GM19372 (cell line): ENCODE results near the gene MUC6.

Experiments used
- ATAC-seq: cut with Tn5 transposase; IDR thresholded peaks from one replicate; pipeline ENCODE4 v1.9.1; 2021; ENCODE audit warnings: mild to moderate bottlenecking, low read depth, moderate library complexity; ENCODE audit not compliant: unreplicated experiment

Gene MUC6

DNA sequence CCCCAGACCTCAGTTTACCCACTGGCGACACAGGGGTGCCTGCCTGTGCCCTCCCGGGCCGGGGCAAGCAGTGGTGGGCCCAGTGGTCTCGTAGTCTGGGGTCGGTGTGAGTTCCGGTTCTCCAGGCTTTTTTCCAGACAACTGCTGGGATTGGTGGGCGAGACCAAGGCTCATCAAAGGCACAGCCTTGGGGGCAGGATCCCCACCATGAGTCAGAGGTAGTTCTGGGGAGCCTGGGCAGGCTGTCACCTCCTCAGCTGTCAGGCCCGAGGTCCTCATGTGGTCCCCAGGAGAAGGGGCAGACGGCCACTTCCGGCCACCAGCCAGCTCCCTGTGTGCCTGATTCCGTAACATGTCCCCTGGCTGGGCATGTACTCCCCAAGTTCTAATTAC lies 37.3 kb upstream of the MUC6 start:
- no peak for ATAC-seq

DNA sequence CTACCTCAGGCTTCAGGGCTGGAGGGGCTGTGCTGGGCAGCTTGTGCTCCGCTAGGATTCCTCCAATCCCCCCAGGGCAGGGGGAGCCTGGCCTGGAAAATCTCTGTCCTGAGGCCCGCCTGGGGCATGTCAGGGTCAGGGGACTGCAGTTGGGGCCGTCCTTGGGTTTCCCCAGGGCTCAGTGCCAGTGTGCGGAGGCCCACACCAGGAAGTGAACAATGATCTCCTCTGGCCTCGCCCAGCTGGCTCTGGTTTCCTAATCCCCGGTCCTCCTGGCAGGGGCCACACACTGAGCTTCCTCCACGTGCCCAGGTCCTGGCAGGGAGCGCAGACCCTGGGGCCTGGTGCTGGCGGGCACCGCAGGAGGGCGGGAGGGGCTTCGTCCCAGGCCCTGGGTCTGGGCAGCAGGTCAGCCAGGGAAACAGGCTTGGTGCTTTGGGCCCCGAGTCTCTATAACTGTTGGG lies 36.8 kb upstream of the MUC6 start:
- ATAC-seq: no peak

DNA sequence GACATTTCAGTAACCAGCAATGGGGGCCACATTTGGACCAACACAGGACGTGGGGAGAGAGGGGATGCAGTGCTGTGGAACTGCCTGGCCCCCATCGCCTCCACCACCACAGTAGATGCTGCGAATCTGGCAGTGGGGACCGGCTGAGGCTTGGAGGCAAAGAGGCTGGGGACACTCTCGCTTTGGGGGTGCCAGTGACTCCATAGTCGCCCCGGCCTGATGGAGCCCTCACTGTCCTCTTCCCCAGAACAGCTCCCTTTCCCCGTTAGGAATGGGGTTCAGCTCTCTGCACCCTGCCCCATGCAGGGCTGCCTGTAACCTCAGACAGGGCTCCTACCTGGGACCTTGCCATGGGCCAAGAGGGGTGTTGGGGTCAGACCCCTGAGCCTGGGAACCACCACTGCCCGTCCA lies 36.3 kb upstream of the MUC6 start:
- no peak for ATAC-seq

DNA sequence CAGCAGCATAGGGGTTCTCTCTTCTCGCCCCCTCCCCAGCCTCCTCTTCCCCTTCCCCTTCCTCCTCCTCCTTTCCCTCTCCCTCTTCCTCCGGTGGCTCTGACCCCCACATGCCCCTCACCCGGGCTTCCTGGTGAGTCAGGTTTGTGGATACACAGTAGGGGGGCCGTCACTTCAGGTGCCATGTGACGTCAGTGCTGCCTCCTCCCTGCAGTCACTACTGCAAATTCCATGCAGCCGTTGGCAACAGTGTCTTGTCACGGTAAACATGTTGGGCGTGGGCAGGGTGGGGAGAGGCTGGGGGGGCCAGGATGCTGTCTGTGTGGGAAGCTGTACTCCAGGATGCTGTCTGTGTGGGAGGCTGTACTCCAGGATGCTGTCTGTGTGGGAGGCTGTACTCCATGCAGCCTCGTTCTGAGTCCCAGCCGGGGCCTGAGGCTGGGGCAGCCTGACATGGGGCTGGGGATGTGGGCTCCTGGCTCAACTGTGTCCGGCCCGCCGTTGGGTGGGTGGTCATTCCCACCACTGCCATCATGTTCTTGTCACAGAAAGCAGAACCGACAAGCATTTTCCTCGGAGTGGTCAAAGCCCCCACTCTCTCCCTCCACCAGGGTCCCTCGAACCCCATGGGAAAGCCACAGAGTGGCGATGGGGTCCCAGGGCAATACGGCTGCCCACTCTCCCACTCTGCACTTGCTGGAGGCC lies 35.8 kb upstream of the MUC6 start:
- no peak for ATAC-seq

DNA sequence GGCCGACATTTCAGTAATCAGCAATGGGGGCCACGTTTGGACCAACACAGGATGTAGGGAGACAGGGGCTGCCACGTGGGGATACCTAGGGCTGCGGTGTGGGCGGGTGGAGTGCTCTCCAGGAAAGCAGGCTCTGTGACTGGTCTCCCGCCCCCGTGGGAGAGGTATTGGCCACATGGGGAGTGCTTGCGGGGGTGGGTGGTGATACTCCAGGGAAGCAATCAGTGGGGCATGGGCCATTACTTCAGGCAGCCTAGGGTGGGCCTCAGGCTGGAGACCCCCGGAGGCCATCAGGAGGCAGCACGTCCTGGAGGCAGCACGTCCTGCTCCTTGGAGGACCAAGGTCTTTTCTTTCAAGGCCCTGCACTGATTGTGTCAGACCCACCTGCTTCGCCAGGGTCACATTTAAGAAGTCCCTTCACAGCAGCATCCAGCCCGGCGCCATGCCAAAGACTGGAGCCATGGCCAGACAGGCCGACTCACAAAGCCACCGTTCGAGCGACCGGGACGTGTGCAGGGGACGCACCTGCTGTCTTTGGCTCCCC lies 35.1 kb upstream of the MUC6 start:
- no peak for ATAC-seq

DNA sequence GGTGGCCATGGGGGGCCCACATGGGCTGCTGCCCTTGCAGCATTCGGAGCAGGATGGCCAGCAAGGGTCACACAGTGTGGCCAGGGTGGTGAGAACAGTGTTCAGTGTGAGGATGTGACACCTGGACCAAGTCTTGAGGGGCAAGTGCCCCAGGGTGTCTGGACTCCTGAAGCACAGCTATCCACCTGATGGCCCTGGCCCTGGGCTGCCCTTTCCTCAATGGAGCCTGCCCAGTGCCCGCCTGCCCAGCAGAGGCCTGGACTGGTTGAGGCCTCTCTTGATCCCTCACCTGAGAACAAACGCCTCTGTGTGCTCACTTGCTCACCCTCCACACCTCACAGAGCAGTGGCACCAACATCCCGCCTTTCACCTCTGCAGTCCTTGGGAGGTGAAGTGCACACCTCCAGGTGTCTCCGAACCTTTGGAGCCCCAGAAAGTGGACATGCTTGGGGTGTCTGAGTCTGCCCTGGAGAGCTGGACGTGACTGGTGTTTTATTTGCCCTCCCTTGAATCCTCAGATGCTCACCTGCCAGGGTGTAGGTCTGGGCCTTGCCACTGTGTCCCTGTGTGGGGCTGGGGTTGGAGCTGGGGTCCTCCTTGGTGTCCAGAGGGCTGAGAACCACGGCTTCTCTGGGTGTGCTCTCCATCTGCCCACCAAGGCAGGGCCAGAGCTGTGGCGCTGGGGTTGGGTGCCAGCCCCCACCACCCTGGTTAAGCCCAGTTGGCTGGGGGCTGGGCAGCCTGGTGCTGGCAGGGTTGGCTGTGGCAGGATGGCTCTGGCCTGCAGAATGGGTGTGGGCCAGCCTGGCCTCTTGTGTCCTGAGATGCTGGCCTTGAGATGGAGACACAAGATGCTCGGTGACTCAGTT lies 34.3 kb upstream of the MUC6 start:
- no peak for ATAC-seq

DNA sequence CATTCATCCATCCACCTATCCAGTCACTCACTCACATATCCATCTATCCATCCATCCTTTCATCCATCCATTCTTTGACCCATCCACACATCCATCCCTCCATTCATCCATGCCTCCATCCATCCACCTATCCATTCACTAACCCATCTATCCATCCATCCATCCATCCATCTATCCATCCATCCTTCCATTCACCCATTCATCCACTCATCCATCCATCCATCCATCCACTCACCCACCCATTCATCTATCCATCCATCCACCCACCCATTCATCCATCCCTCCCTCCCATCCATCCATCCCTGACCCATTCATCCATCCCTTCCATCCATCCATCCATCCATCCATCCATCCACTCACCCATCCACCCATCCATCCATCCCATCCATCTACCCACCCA lies 33.2 kb upstream of the MUC6 start:
- ATAC-seq: no peak

DNA sequence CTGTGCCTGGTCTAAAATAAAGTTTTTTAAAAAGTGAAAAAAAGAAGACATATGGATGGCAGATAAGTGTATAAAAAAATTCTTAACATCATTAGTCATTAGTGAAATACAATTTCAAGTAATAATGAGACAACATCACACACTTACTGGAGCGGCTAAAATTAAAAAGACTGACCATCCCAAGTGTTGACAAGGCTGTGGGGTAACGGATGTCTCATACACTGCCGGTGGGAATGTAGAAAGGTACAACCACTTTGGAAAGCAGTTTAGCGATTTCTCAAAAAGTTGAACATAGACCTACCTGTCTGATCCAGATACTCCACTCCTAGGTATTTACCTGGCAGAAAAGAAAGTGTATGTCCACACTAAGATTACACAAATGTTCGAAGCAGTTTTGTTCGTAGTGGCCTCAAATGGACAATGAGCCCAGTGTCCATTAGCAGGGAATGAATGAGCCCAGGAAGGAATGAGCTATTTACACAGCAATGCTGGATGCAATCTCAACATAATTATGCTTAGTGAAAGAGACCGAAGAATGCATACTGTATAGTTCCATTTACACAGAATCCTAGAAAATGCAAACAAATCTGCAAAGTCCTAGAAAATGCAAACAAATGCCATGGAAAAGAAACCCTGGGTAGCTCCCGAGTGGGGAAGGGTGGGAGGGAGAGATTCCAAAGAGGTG lies 31.4 kb upstream of the MUC6 start:
- no peak for ATAC-seq

DNA sequence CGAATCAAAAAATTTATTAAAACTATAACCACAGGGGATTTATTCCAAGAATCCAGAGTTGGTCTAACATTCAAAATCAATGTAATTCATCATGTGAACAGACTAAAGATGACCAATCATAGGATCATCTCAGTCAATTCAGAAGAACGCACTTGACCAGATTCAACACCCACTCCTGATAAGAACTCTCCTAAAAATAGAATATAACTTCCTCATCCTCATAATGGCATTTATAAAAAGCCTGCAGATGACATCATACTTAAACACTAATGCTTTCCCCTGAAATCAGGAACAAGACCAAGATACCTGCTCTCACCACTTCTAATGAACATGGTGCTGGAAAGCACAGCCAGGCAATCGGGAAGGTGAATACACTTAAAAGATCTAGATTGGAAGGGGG lies 27.6 kb upstream of the MUC6 start:
- ATAC-seq: no peak

DNA sequence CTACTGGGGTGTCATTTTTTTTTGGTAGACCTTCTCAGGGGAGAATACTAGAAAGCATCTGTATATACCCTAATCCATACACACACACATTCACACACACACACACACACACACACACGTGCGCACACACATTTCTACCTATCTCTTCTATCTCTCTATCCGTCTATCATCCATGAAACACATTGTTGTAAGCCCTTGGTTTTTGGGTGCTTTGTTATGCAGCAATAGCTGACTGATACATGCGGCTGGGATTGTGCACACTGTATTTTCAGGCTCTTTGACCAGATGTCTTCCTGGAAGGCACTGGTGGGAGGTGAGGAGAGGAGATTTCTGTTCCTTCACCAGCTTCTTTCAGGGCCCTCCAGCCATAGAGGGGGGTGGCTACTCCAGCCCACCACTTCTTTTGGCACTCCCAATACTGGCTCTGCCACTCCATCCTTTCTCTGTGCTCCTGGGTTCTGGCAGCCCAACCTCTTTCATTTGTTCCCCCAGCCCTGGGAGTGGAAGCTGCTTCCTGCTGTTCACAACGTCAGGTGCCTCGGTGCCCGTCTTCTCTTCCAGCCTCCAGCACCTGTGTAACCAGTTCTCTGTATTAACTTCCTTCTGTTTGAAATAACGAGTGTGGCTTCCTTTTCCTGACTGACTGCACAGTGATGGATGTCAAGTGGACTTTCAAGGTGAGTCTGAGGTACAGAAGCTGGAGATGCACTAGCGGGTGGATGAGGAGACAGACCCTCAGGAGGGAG lies 25.7 kb upstream of the MUC6 start:
- ATAC-seq: no peak

DNA sequence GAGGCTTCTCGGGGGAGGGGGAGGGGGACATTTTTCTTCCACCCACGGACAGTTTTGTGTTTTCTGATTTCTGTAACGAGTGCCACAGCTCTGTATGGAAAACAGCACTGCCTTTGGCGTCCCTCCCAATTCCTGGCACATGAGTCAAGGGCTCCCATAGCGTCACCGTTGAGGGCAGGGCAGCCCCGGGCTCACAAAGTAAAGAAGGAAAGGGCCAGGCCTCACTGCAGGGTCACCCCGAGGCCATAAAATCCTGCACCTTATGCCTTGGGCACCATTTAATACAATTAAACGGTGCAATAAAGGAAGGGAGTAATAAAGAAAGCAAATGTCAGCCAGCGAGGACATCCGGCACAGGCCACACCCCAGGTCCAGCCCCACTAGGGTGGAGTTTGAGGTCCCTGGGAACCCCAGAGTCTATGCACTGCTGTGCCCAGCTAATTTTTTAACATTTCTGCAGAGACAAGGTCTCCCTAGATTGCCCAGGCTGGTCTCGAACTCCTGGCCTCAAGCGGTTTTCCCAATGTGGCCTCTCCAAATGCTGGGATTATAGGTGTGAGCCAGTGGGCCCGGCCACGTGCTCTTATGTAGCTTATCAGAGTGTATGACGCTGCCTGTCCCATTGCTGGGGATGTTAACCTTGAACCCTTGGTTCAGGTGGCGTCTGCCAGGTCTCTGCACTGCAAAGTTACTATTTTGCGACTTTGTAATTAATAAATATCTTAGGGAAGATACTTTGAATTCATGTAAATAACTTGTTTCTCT lies 24.5 kb upstream of the MUC6 start:
- no peak for ATAC-seq

DNA sequence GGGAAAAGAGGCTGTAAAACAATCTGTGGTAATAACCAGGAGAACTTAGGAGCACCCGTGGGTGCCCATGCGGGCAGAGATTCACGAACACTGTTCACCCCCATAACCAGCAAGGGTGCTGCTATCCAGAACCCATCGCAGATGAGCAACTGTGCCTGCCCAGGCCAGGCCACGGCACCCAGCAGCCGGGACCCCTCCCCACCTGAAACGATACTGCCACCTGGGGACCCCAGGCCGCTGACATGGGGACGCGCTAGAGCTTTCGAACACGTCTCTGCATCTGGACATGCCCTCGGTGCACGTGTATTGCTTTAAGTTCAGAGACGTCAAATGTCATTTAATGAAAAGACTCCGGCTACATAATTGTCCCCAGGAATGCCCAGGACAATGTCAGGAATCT lies 23.9 kb upstream of the MUC6 start:
- ATAC-seq: no peak

DNA sequence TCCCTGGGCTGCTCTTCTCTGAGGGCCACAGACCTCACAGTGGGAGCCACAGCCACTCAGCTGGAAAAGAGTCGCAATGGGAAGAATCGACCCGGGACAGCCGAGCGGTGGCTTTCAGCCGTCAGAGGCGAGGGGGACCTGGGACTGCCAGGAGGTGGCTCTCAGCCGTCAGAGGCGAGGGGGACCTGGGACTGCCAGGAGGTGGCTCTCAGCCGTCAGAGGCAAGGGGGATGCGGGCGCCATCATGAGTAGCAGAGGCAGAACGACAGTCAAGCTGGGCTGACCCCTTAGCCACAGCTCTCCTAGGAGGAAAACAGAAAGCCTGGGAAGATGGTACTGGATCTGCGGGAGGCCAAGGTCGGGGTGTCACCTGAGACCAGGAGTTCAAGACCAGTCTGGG lies 23.2 kb upstream of the MUC6 start:
- ATAC-seq: no peak

DNA sequence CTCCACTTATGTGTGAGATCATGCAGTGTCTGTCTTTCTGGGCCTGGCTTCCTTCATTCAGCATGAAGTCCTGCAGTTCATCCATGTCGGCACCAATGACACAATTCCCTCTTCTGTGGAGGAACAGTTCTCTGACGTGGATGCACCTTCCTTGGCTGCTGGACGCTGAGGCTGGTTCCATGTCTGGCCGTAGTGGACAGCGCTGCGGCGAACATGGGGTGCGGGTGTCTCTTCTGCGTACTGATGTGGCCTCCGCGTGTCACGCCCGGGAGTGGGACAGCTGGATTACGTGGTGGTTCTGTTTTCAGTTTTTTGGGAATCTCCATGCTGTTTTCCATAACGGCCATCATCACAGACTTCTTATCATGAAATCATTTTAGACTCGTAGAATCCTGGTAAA lies 21.3 kb upstream of the MUC6 start:
- ATAC-seq: no peak

DNA sequence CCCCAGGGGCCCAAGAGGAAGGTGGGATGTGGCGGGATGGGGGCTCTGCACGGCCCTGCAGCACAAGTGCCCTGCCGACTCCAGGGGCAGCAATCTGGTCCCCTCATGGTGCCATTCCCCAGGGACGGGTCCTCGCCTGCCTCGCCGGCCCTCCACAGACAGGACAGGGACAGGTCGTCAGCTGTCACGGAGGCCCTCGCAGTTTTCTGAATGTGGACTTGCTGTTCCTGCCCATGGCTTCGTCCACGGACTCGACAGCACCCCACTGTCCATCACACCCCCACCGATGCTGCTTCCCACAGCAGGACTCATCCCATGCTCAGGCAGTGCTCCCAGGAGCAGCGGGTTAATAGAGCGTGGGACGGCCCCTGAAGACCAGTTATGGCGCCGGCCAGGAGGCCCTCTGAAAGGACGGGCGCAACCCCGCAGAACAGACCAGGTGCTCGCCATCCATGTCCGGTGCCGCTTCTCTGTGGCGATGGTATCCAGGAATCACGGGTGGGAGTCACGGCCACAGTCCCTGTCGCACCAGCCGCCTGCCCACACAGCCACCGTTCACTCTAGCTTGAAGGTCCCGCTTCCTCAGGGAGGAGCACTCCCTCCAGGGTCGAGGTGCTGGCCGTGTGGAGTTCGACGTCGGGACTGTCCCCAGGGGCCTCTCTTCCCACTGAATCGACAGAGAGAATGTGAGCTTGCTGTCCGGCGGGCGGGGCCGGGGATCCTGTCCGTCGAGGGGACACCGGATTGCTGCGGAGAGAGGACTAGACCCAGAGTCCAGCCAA lies 19.7 kb upstream of the MUC6 start:
- ATAC-seq: no peak

DNA sequence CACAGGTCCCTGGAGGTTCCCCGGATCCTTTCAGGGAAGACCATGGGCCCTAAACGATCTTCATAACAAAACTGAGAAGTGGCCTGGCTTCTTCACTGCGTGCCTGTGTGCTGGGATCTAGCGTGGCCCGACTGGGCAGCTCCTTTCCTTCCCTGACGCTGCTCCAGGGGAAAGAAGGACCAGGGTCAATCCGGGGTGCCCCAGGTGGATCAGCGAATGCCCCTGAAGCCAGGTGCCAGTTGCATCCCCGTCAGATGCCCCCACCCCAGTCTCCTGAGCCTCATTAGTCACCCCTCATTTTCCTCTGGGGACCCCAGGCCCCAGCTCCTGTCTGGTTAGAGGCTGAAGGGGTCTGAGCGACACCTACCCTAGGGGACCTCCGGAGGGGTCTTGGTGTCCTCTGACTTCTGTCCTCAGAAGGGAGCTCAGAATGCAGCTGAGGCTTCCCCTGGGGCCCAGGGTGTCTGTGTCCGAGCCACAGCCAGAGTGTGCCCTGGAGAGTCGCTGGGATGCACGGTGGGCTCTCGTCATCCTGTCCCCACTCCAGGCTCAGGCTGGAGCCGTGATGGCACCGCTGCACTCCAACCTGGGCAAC lies 18.7 kb upstream of the MUC6 start:
- no peak for ATAC-seq

DNA sequence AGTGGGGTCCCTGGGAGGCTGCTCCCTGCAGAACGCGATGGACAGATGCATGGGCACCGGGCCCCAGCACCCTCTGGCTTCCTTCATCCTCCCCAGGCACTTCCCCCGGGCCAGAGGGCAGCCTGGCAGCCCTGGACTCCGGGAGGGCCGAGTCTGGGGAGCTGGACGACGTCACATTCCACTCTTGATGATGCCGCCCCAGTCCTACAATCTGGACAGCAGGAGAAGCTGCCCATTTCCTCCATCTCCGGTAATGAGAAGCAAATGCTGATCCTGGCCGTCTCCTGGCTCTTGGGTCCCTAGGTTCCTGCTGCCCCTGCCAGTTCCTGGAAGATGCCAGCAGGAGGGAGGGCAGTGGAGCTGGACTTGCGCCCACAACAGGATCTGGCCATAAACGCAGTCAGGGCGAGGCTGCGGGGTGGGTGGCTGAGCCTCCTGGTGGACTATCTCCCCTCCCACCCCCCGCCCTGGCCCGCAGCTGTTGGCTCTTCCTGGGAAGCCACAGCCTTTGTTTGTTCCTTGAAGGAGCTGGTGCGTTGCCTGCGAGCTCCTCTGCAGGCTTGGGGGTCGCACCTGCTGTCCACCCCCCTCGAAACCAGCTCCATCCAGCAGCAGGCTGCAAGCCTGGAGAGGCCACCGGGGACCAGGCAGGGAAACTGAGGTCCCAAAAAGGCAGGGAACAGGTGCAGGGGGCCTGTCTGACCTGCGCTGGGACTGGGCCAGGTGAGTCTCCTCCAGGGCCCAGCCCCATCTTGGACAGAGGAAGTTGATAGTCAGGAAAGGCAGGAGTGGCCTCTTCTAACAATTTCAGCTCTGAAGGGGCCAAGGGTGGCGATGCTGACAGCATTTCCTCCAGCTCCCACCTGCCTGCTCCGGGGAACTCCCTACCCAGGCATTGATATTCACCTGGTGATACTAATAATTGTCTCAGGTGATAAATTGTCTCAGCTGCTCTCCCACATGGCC lies 17.9 kb upstream of the MUC6 start:
- no peak for ATAC-seq
